IMR-90 (cell line): ENCODE measurements around the gene TENM4. TPM values are rescaled to one million over a fixed set of nuclear protein-coding genes. Genes with fewer than 3 reads are reported as not detected.

Experiments
- ATAC-seq: fragments of 200-7000 bp; cut with Tn5 transposase; 2 replicates; pipeline ENCODE4 v1.9.1; 2020; ENCODE audit warnings: low read depth, mild to moderate bottlenecking, moderate library complexity
- BruUV-seq: library from RNA; stranded (reverse); fragments of 400-500 nt; replicated peaks from 2 replicates; lab custom pipeline; 2021; lab: Mats Ljungman, UMichigan
- CTCF ChIA-PET: fragments of 300-600 bp; formaldehyde crosslinking; extraction: SDS; loops from one replicate; lab custom pipeline; 2021; ENCODE audit warnings: antibody characterized with exemption; lab: Yijun Ruan, JAX
- POLR2A ChIA-PET: fragments of 300-600 bp; sonication (Branson Sonifier 250); formaldehyde crosslinking; loops from one replicate; lab custom pipeline; 2022; ENCODE audit warnings: antibody characterized with exemption; ENCODE audit not compliant: unreplicated experiment; lab: Charles Lee
- DNase-seq: peaks from one replicate; pipeline ENCODE4 v3.0.0; 2013
- H2AFZ ChIP-seq: replicated peaks from 2 replicates; pipeline ENCODE3; 2013; ENCODE audit warnings: low read length, mild to moderate bottlenecking; ENCODE audit not compliant: poor library complexity
- H2AK5ac ChIP-seq: 2 replicates; pipeline ENCODE4 v1.6.1; 2013; ENCODE audit warnings: low read depth, low read length, inconsistent platforms
- H2AK9ac ChIP-seq: replicated peaks from 2 replicates; pipeline ENCODE3; 2013; ENCODE audit warnings: mild to moderate bottlenecking, low read depth, low read length, moderate library complexity; ENCODE audit not compliant: poor library complexity
- H2BK120ac ChIP-seq: 2 replicates; pipeline ENCODE4 v1.6.1; 2013; ENCODE audit warnings: low read depth, low read length, inconsistent platforms
- H2BK15ac ChIP-seq: 3 replicates; pipeline ENCODE4 v1.6.1; 2013; ENCODE audit warnings: low read depth, low read length, inconsistent platforms
- H2BK20ac ChIP-seq: 2 replicates; pipeline ENCODE4 v1.6.1; 2013; ENCODE audit warnings: low read depth, mild to moderate bottlenecking, inconsistent platforms, low read length, moderate library complexity
- H2BK5ac ChIP-seq: 2 replicates; pipeline ENCODE4 v1.6.1; 2013; ENCODE audit warnings: mild to moderate bottlenecking, low read depth, low read length, inconsistent platforms; ENCODE audit not compliant: poor library complexity, severe bottlenecking
- H3K14ac ChIP-seq: replicated peaks from 2 replicates; pipeline ENCODE4 v1.6.1; 2013; ENCODE audit warnings: low read depth, low read length, inconsistent platforms
- H3K18ac ChIP-seq: 2 replicates; pipeline ENCODE4 v1.6.1; 2013; ENCODE audit warnings: low read depth, low read length, control low read depth
- H3K23ac ChIP-seq: 2 replicates; pipeline ENCODE4 v1.6.1; 2013; ENCODE audit warnings: low read depth, low read length, inconsistent platforms
- H3K27ac ChIP-seq: 2 replicates; pipeline ENCODE4 v1.5.1; 2013; ENCODE audit warnings: mild to moderate bottlenecking, control low read depth, low read length; ENCODE audit not compliant: insufficient read depth
- H3K27me3 ChIP-seq: 2 replicates; pipeline ENCODE4 v1.6.1; 2013; ENCODE audit warnings: low read length; ENCODE audit not compliant: control insufficient read depth, insufficient read depth
- H3K36me3 ChIP-seq: 2 replicates; pipeline ENCODE4 v1.6.1; 2013; ENCODE audit warnings: low read length, mixed read lengths; ENCODE audit not compliant: control insufficient read depth, insufficient read depth
- H3K4ac ChIP-seq: 2 replicates; pipeline ENCODE4 v1.6.1; 2013; ENCODE audit warnings: low read depth, low read length, inconsistent platforms
- H3K4me1 ChIP-seq: 2 replicates; pipeline ENCODE4 v1.6.1; 2013; ENCODE audit warnings: low read length, mixed read lengths; ENCODE audit not compliant: control insufficient read depth, insufficient read depth
- H3K4me2 ChIP-seq: 2 replicates; pipeline ENCODE4 v1.6.1; 2013; ENCODE audit warnings: low read depth, mild to moderate bottlenecking, control low read depth, low read length, moderate library complexity
- H3K4me3 ChIP-seq: 2 replicates; pipeline ENCODE4 v1.5.1; 2013; ENCODE audit warnings: low read depth, mild to moderate bottlenecking, control low read depth, low read length, moderate library complexity; ENCODE audit not compliant: insufficient read depth
- H3K56ac ChIP-seq: 2 replicates; pipeline ENCODE4 v1.6.1; 2013; ENCODE audit warnings: low read length, inconsistent platforms; ENCODE audit not compliant: insufficient read depth; ENCODE audit errors: extremely low read depth
- H3K79me1 ChIP-seq, 2 experiments: 2 replicates each; pipeline ENCODE4 v1.6.1; 2013; ENCODE audit warnings: low read length in 2 of 2, inconsistent platforms in 1 of 2, low read depth in 1 of 2
- H3K9ac ChIP-seq: 2 replicates; pipeline ENCODE4 v1.6.1; 2013; ENCODE audit warnings: low read depth, low read length, control low read depth
- H3K9me1 ChIP-seq: 2 replicates; pipeline ENCODE4 v1.6.1; 2013; ENCODE audit warnings: low read length, inconsistent platforms; ENCODE audit not compliant: insufficient read depth
- H3K9me3 ChIP-seq: 2 replicates; pipeline ENCODE4 v1.6.1; 2013; ENCODE audit warnings: low read length; ENCODE audit not compliant: control insufficient read depth, insufficient read depth
- H4K20me1 ChIP-seq: 2 replicates; pipeline ENCODE4 v1.6.1; 2013; ENCODE audit warnings: low read length, inconsistent platforms; ENCODE audit not compliant: insufficient read depth
- H4K5ac ChIP-seq: 2 replicates; pipeline ENCODE4 v1.6.1; 2013; ENCODE audit warnings: mild to moderate bottlenecking, low read depth, low read length, control low read depth
- H4K8ac ChIP-seq, 2 experiments: 2 replicates each; pipeline ENCODE4 v1.6.1; 2013; ENCODE audit warnings: low read depth in 2 of 2, low read length in 2 of 2, control low read depth in 1 of 2, inconsistent platforms in 1 of 2
- H4K91ac ChIP-seq: 2 replicates; pipeline ENCODE4 v1.6.1; 2013; ENCODE audit warnings: low read depth, low read length, inconsistent platforms; ENCODE audit not compliant: insufficient read depth
- CEBPB ChIP-seq: IDR thresholded peaks from 2 replicates; pipeline ENCODE4 v1.6.1; 2012; ENCODE audit warnings: low read depth, low read length, improper control_type of control experiment
- FOS ChIP-seq: fragments of 150-350 bp; IDR thresholded peaks from 2 replicates; pipeline ENCODE4 v1.6.1; 2016; ENCODE audit warnings: low read depth, low read length
- NFE2L2 ChIP-seq: fragments of 150-350 bp; IDR thresholded peaks from 2 replicates; pipeline ENCODE4 v1.6.1; 2016; ENCODE audit warnings: low read depth, mild to moderate bottlenecking, low read length
- RCOR1 ChIP-seq: IDR thresholded peaks from 2 replicates; pipeline ENCODE4 v1.6.1; 2012; ENCODE audit warnings: mild to moderate bottlenecking, low read length, improper control_type of control experiment; ENCODE audit not compliant: insufficient replicate concordance
- WGBS, 2 experiments: methylation state at CpG; one replicate each; pipeline versions ENCODE4 v1.1.5 to v1.1.7; 2013; ENCODE audit warnings: missing lambda C conversion rate in 2 of 2; ENCODE audit not compliant: insufficient read length in 1 of 2; ENCODE audit errors: extremely low coverage in 2 of 2; 5-methylcytosine and 5-hydroxymethylcytosine counted together
- dilution Hi-C: fragments of 300-500 bp; cut with HindIII; formaldehyde crosslinking; loops from one replicate; pipeline ENCODE4 v1.14.3; 2018; ENCODE audit warnings: low sequenced_read_pairs; ENCODE audit not compliant: unreplicated experiment
- in situ Hi-C: fragments of 300-500 bp; cut with MboI; formaldehyde crosslinking; loops from 3 replicates; pipeline ENCODE4 v1.14.3; 2019; ENCODE audit warnings: low sequenced_read_pairs, inconsistent platforms, mixed read lengths
- intact Hi-C: fragments of 100-400 bp; cut with micrococcal nuclease; formaldehyde crosslinking; loops from 2 replicates; pipeline ENCODE4 v1.10.0; 2022
- polyA plus RNA-seq, 3 experiments: library from polyadenylated mRNA; depleted of rRNA; stranded (reverse); fragments of >200 nt; gene quantifications; 2 replicates each; pipeline ENCODE4 v1.2.3, GENCODE V29; 2012; ENCODE audit warnings: low replicate concordance in 1 of 3
- total RNA-seq: library from RNA; depleted of rRNA; stranded (reverse); fragments of >200 nt; gene quantifications from 2 replicates; pipeline ENCODE4 v1.2.3, GENCODE V29; 2012
- TF ChIP-seq, protein P1 (sequence below): fragments of 150-350 bp; IDR thresholded peaks from 2 replicates; pipeline ENCODE4 v1.6.1; 2017; ENCODE audit warnings: mild to moderate bottlenecking, antibody characterized with exemption, low read length, low read depth

Gene TENM4
- total and polyA plus RNA-seq, 2 of the 4 experiments (the other 2 are of a cell fraction): 7.4 to 9.0 TPM

DNA sequence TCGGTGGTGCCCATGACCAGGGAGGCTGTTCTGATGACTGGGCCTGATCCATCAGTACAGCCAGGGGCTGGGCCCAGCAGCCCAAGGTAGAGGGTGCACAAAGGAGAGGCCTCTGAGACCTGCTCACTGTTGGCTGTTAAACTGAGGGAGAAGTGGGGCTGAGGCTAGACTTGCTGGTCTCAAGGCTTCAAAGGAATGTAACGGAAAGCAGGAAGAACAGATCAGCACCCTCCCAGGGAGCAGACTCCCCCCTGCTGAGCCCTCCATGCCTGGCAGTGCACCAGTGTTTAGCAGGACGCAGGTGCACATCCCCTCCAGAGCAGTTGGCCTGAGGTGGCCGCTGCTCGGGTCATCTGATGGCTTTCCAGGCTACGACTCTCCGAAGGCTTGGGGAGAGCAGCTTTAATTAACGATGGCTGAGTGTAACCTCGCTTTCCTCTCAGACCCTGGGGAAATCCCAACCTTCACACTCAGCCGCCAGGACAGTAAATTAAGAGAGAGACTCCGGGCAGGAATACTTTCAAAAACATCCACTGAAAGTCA lies 610.5 kb downstream of the TENM4 start:
- Histone ChIP-seq H4K91ac (no peak overlapping the region), H2BK15ac (no peak overlapping the region), H3K56ac (no peak overlapping the region), H3K23ac (no peak overlapping the region), H3K9ac (no peak overlapping the region), H2AFZ (no peak overlapping the region), H3K4me2 (no peak overlapping the region), H3K27ac (no peak overlapping the region), H3K14ac (no peak overlapping the region), H2BK5ac (no peak overlapping the region), H3K4ac (no peak overlapping the region), H4K5ac (no peak overlapping the region), H3K4me1 (peaks cover 2% of the 10 kb centered on the region), H2BK20ac (no peak overlapping the region), H3K79me1 (no peaks in the 10 kb centered on the region), H4K8ac (no peak overlapping the region), H3K36me3 (peaks cover 2% of the 10 kb centered on the region; the same call in 1 of the 2 replicates), H2AK9ac (no peak overlapping the region), H2BK120ac (no peak overlapping the region), H2AK5ac (no peak overlapping the region), H3K18ac (no peak overlapping the region), H3K9me3 (no peaks in the 10 kb centered on the region), H4K20me1 (no peaks in the 10 kb centered on the region), H3K9me1 (no peaks in the 10 kb centered on the region; the same call in 1 of the 2 replicates), H3K27me3 (no peaks in the 10 kb centered on the region; the same call in 1 of the 2 replicates), H3K4me3 (no peak overlapping the region)
- ATAC-seq (no peak), DNase-seq (no peak)
- WGBS, 2 experiments: 93% methylated on average over 5 of the region's 11 CpGs; no CpG with 5 or more reads in 1 of the 2 experiments
- no TSS peak for BruUV-seq
- ChIA-PET POLR2A (no interaction called here), CTCF (no interaction called here)
- intact Hi-C loops: no loop called here
- in situ Hi-C loops: no loop called here
- TF ChIP-seq RCOR1: no peak
- TF ChIP-seq CEBPB: no peak
- no peak for TF ChIP-seq NFE2L2
- TF ChIP-seq FOS: no peak
- TF ChIP-seq, protein P1, sequence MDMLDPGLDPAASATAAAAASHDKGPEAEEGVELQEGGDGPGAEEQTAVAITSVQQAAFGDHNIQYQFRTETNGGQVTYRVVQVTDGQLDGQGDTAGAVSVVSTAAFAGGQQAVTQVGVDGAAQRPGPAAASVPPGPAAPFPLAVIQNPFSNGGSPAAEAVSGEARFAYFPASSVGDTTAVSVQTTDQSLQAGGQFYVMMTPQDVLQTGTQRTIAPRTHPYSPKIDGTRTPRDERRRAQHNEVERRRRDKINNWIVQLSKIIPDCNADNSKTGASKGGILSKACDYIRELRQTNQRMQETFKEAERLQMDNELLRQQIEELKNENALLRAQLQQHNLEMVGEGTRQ: no peak
- dilution Hi-C loops: no loop called here
